PFSK-1 (cell line): ENCODE results near the gene SLC4A4.

Experiments
- FOXP2 ChIP-seq: optimal IDR thresholded peaks from 2 replicates; pipeline ENCODE3; 2011; ENCODE audit warnings: borderline replicate concordance, control low read depth, inconsistent platforms; ENCODE audit not compliant: insufficient read depth; ENCODE audit errors: extremely low read length, extremely low read depth
- POLR2AphosphoS5 ChIP-seq: IDR thresholded peaks from 2 replicates; pipeline ENCODE4 v1.6.1; 2012; ENCODE audit warnings: low read depth, mild to moderate bottlenecking, control low read depth, low read length, moderate library complexity
- REST ChIP-seq, 2 experiments: IDR thresholded peaks; 2 replicates each; pipeline versions ENCODE4 v1.6.1 to v1.8.0; 2011 to 2012; ENCODE audit warnings: low read depth in 2 of 2, low read length in 2 of 2, control low read depth in 1 of 2, inconsistent platforms in 1 of 2, mild to moderate bottlenecking in 1 of 2, moderate library complexity in 1 of 2; ENCODE audit not compliant: insufficient read depth in 1 of 2
- SIN3A ChIP-seq: IDR thresholded peaks from 2 replicates; pipeline ENCODE4 v1.6.1; 2012; ENCODE audit warnings: mild to moderate bottlenecking, low read length, moderate library complexity, borderline replicate concordance; ENCODE audit not compliant: insufficient read depth
- TAF1 ChIP-seq: IDR thresholded peaks from 2 replicates; pipeline ENCODE4 v1.6.1; 2012; ENCODE audit warnings: low read length, control low read depth, borderline replicate concordance; ENCODE audit not compliant: insufficient read depth

GRCh38 chr4:71338846-71339593 is at the start of gene SLC4A4:
- no peak for TF ChIP-seq POLR2AphosphoS5
- no peak for TF ChIP-seq TAF1
- no peak for TF ChIP-seq SIN3A
- no peak for TF ChIP-seq REST (IDR thresholded peaks at IDR 0.05; ENCODE audit: insufficient read depth in 1 of 2, low read depth in 2 of 2, low read length in 2 of 2)
- TF ChIP-seq FOXP2 = no peak
